OCI-LY7 (cell line): Measurements from ENCODE around the gene CTNNA3. TPM values are rescaled to one million over a fixed set of nuclear protein-coding genes. Genes with fewer than 3 reads are reported as not detected.
"Not testable (repeated sequence)": the region's sequence is repeated elsewhere in the genome, so short reads cannot be mapped to it uniquely, and the experiment has no call there.

Experiments
- BruUV-seq: library from RNA; stranded (reverse); fragments of 400-500 nt; replicated peaks from 2 replicates; lab custom pipeline; 2021; lab: Mats Ljungman, UMichigan
- CTCF ChIA-PET: fragments of 300-600 bp; sonication (Branson Sonifier 250); formaldehyde crosslinking; loops from one replicate; lab custom pipeline; 2022; ENCODE audit warnings: antibody characterized with exemption; ENCODE audit not compliant: unreplicated experiment; lab: Charles Lee
- POLR2A ChIA-PET: fragments of 300-600 bp; sonication (Branson Sonifier 250); formaldehyde crosslinking; loops from one replicate; lab custom pipeline; 2022; ENCODE audit warnings: antibody characterized with exemption; lab: Charles Lee
- DNase-seq: peaks from one replicate; pipeline ENCODE4 v3.0.0-alpha.2; 2015; ENCODE audit warnings: low spot score
- H2AFZ ChIP-seq: fragments of 200-600 bp; sonication (generic), shearing (Covaris generic); 2 replicates; pipeline ENCODE4 v1.6.1; 2014; ENCODE audit warnings: mild to moderate bottlenecking, antibody characterized with exemption, low read length, moderate library complexity
- H3K27ac ChIP-seq: fragments of 200-600 bp; sonication (generic); 2 replicates; pipeline ENCODE4 v1.5.1; 2014; ENCODE audit warnings: mixed run types, low read depth, mild to moderate bottlenecking, moderate library complexity, low read length, inconsistent platforms; ENCODE audit not compliant: poor library complexity, severe bottlenecking
- H3K36me3 ChIP-seq: fragments of 200-600 bp; sonication (generic); 2 replicates; pipeline ENCODE4 v1.6.1; 2014; ENCODE audit warnings: mild to moderate bottlenecking, antibody characterized with exemption, low read length, moderate library complexity, mixed read lengths; ENCODE audit not compliant: insufficient read depth
- H3K4me1 ChIP-seq: fragments of 200-600 bp; sonication (generic); 2 replicates; pipeline ENCODE4 v1.5.1; 2014; ENCODE audit warnings: mild to moderate bottlenecking, low read length; ENCODE audit not compliant: insufficient read depth, poor library complexity, severe bottlenecking
- H3K4me2 ChIP-seq: fragments of 200-600 bp; sonication (generic); 2 replicates; pipeline ENCODE4 v1.6.1; 2014; ENCODE audit warnings: mild to moderate bottlenecking, low read length
- H3K4me3 ChIP-seq: fragments of 200-600 bp; sonication (generic); 2 replicates; pipeline ENCODE4 v1.5.1; 2014; ENCODE audit warnings: mild to moderate bottlenecking, low read depth, low read length; ENCODE audit not compliant: poor library complexity, severe bottlenecking
- H3K79me2 ChIP-seq: fragments of 200-600 bp; sonication (generic); 2 replicates; pipeline ENCODE4 v1.6.1; 2016; ENCODE audit warnings: low read depth, mild to moderate bottlenecking, low read length, moderate library complexity, mixed read lengths; ENCODE audit not compliant: insufficient read depth
- H3K9me2 ChIP-seq: fragments of 200-600 bp; sonication (generic); 2 replicates; pipeline ENCODE4 v1.6.1; 2016; ENCODE audit warnings: mild to moderate bottlenecking, low read length, mixed read lengths; ENCODE audit not compliant: insufficient read depth
- H3K9me3 ChIP-seq: fragments of 200-600 bp; sonication (generic); 2 replicates; pipeline ENCODE4 v1.6.1; 2014; ENCODE audit warnings: mild to moderate bottlenecking, mixed run types, low read length, mixed read lengths
- H4K20me1 ChIP-seq: fragments of 200-600 bp; sonication (generic); 2 replicates; pipeline ENCODE4 v1.6.1; 2014; ENCODE audit warnings: mild to moderate bottlenecking, antibody characterized with exemption, low read length, moderate library complexity, mixed read lengths; ENCODE audit not compliant: insufficient read depth
- CTCF ChIP-seq: fragments of 200-600 bp; sonication (generic); conservative IDR thresholded peaks from 2 replicates; pipeline ENCODE4 v1.5.1; 2014; ENCODE audit warnings: mild to moderate bottlenecking, antibody characterized with exemption, low read length, moderate library complexity, mixed read lengths
- EZH2phosphoT487 ChIP-seq: fragments of 200-600 bp; sonication (generic); IDR thresholded peaks from 2 replicates; pipeline ENCODE4 v1.6.1; 2018; ENCODE audit warnings: low read depth, borderline replicate concordance, mild to moderate bottlenecking, mixed run types, antibody characterized with exemption, low read length, moderate library complexity, mixed read lengths
- intact Hi-C: fragments of 100-400 bp; cut with micrococcal nuclease; formaldehyde crosslinking; loops from one replicate; pipeline ENCODE4 v1.10.0; 2022; ENCODE audit not compliant: unreplicated experiment
- total RNA-seq, 2 experiments: library from RNA; depleted of rRNA in 1 of 2; stranded (reverse); fragments of >200 nt in 1 of 2; shearing (Covaris generic) in 1 of 2; gene quantifications; 2 replicates each; pipeline ENCODE4 v1.2.3, GENCODE V29; 2014 to 2022

Gene CTNNA3
- total RNA-seq, 2 experiments from 2014 or later, result not detected

- H3K36me3 ChIP-seq, result no peaks in the 10 kb centered on the region
- no peaks in the 10 kb centered on the region for H4K20me1 ChIP-seq
- no peaks in the 10 kb centered on the region for H3K4me1 ChIP-seq
- TF ChIP-seq CTCF, result no peak
- no peak for TF ChIP-seq EZH2phosphoT487
- DNase-seq, result no peak
- no peaks in the 10 kb centered on the region for H3K9me2 ChIP-seq
- no peaks in the 10 kb centered on the region for H3K79me2 ChIP-seq
- H3K4me2 ChIP-seq, result no peak overlapping the region
- intact Hi-C loops, result no loop called here
- H3K27ac ChIP-seq, result no peak overlapping the region
- no peak overlapping the region for H2AFZ ChIP-seq
- no peaks in the 10 kb centered on the region for H3K9me3 ChIP-seq
- ChIA-PET POLR2A (no interaction called here), CTCF (no interaction called here)
- no peak overlapping the region for H3K4me3 ChIP-seq
- BruUV-seq, result no TSS peak
These were observed 29.6 kb upstream of the CTNNA3 start for GRCh38 chr10:67725567-67725966.

- Histone ChIP-seq H4K20me1 (no peaks in the 10 kb centered on the region), H2AFZ (no peak overlapping the region), H3K4me1 (no peaks in the 10 kb centered on the region), H3K36me3 (no peaks in the 10 kb centered on the region), H3K9me2 (no peaks in the 10 kb centered on the region), H3K27ac (no peak overlapping the region), H3K9me3 (no peaks in the 10 kb centered on the region), H3K4me2 (no peak overlapping the region), H3K79me2 (no peaks in the 10 kb centered on the region), H3K4me3 (no peak overlapping the region)
- ChIA-PET CTCF (no interaction called here), POLR2A (interaction anchor here (0.6 to 1.8 kb wide), 5 partner anchors 11 to 990 kb away, joined by 3 to 6 read pairs (median 4); no protein-coding TSS in a partner anchor)
- intact Hi-C loops, result no loop called here
- DNase-seq, result no peak
- TF ChIP-seq CTCF (no peak), EZH2phosphoT487 (no peak)
- no TSS peak for BruUV-seq
These were observed 27.6 kb upstream of the CTNNA3 start for GRCh38 chr10:67723601-67724000.

GRCh38 chr10:67722113-67722512 is 26.1 kb upstream of the CTNNA3 start:
- CTCF ChIA-PET, result no interaction called here
- Histone ChIP-seq H2AFZ (no peak overlapping the region), H3K27ac (no peak overlapping the region), H3K79me2 (no peaks in the 10 kb centered on the region), H3K4me2 (no peak overlapping the region), H3K36me3 (no peaks in the 10 kb centered on the region), H3K4me3 (no peak overlapping the region), H3K4me1 (no peaks in the 10 kb centered on the region), H3K9me3 (no peaks in the 10 kb centered on the region), H3K9me2 (no peaks in the 10 kb centered on the region), H4K20me1 (no peaks in the 10 kb centered on the region)
- DNase-seq, result peak; percentile 7
- no TSS peak for BruUV-seq
- intact Hi-C loops, result no loop called here
- no peak for TF ChIP-seq CTCF
- TF ChIP-seq EZH2phosphoT487, result no peak
- POLR2A ChIA-PET, result interaction anchor here (0.7 to 1.3 kb wide), 6 partner anchors 11 to 420 kb away, joined by 3 to 8 read pairs (median 4); no protein-coding TSS in a partner anchor

GRCh38 chr10:67716455-67716854 is 20.5 kb upstream of the CTNNA3 start:
- BruUV-seq, H3K79me2 ChIP-seq, intact Hi-C loops, H3K9me3 ChIP-seq, DNase-seq, H3K4me2 ChIP-seq, H4K20me1 ChIP-seq, H3K9me2 ChIP-seq, H3K4me1 ChIP-seq, H3K4me3 ChIP-seq, H2AFZ ChIP-seq, CTCF ChIA-PET, H3K27ac ChIP-seq, H3K36me3 ChIP-seq: not testable (repeated sequence)
- POLR2A ChIA-PET, result interaction anchor here (0.6 kb wide), 1 partner anchor 202 kb away, joined by 5 read pairs; no protein-coding TSS in a partner anchor
